ENCODE data around the gene SLC25A43.
"Not testable (repeated sequence)": the region's sequence is repeated elsewhere in the genome, so short reads cannot be mapped to it uniquely, and the experiment has no call there.

The SLC25A43 gene

GRCh38 chrX:119410027-119410819 lies 11.1 kb downstream of the SLC25A43 start:
- no peak for DNase-seq (ENCODE audit: low spot score)

GRCh38 chrX:119410854-119411253 lies 11.7 kb downstream of the SLC25A43 start:
- no peak for DNase-seq (ENCODE audit: low spot score)

- no peak for DNase-seq (ENCODE audit: low spot score)
Measured at GRCh38 chrX:119411959-119412358, 12.8 kb downstream of the SLC25A43 start.

GRCh38 chrX:119417376-119417775 lies 18.2 kb downstream of the SLC25A43 start:
- no peak for DNase-seq (ENCODE audit: low spot score)

- no peak for DNase-seq (ENCODE audit: low spot score)
Measured at GRCh38 chrX:119417842-119418241, 18.7 kb downstream of the SLC25A43 start.

- no peak for DNase-seq (ENCODE audit: low spot score)
Measured at GRCh38 chrX:119419146-119419545, 20.0 kb downstream of the SLC25A43 start.

- DNase-seq (ENCODE audit: low spot score): no peak
Measured at GRCh38 chrX:119419898-119420297, 20.8 kb downstream of the SLC25A43 start.

GRCh38 chrX:119421016-119421705 lies 22.0 kb downstream of the SLC25A43 start:
- DNase-seq (ENCODE audit: low spot score): no peak

- DNase-seq (ENCODE audit: low spot score): no peak
Measured at GRCh38 chrX:119423631-119424030, 24.5 kb downstream of the SLC25A43 start.

GRCh38 chrX:119424999-119425398 lies 25.9 kb downstream of the SLC25A43 start:
- no peak for DNase-seq (ENCODE audit: low spot score)

- no peak for DNase-seq (ENCODE audit: low spot score)
Measured at GRCh38 chrX:119427024-119427794, 28.1 kb downstream of the SLC25A43 start.

GRCh38 chrX:119427795-119428185 lies 28.7 kb downstream of the SLC25A43 start:
- DNase-seq (ENCODE audit: low spot score): no peak

- DNase-seq (ENCODE audit: low spot score): no peak
Measured at GRCh38 chrX:119429471-119429870, 30.3 kb downstream of the SLC25A43 start.

- DNase-seq (ENCODE audit: low spot score): not testable (repeated sequence)
Measured at GRCh38 chrX:119441295-119441694, 42.2 kb downstream of the SLC25A43 start.

GRCh38 chrX:119442286-119442685 lies 43.1 kb downstream of the SLC25A43 start:
- no peak for DNase-seq (ENCODE audit: low spot score)

- no peak for DNase-seq (ENCODE audit: low spot score)
Measured at GRCh38 chrX:119453202-119453601, 54.1 kb downstream of the SLC25A43 start.

GRCh38 chrX:119455264-119455663 lies 56.1 kb downstream of the SLC25A43 start:
- no peak for DNase-seq (ENCODE audit: low spot score)

GRCh38 chrX:119459181-119459580 lies 60.0 kb downstream of the SLC25A43 start:
- no peak for DNase-seq (ENCODE audit: low spot score)

GRCh38 chrX:119465555-119465954 lies 66.4 kb downstream of the SLC25A43 start:
- DNase-seq (ENCODE audit: low spot score): no peak

GRCh38 chrX:119466970-119467369 lies 67.8 kb downstream of the SLC25A43 start:
- no peak for DNase-seq (ENCODE audit: low spot score)

GRCh38 chrX:119467433-119467832 lies 68.3 kb downstream of the SLC25A43 start:
- no peak for DNase-seq (ENCODE audit: low spot score)

- DNase-seq (ENCODE audit: low spot score): peak; percentile 79
Measured at GRCh38 chrX:119467842-119468550, 68.9 kb downstream of the SLC25A43 start, which contains the start of gene SLC25A5. Gene SLC25A5 (plus strand): TSS chrX:119468444. CDS start chrX:119468516, 72 bp downstream.
